NT2/D1 (cell line): ENCODE measurements around the gene GJD3.
"Not testable (repeated sequence)": the region's sequence is repeated elsewhere in the genome, so short reads cannot be mapped to it uniquely, and the experiment has no call there.

Experiments
- YY1 ChIP-seq: IDR thresholded peaks from 2 replicates; pipeline ENCODE4 v1.6.1; 2011; ENCODE audit not compliant: insufficient read length, insufficient read depth
- ZNF274 ChIP-seq: IDR thresholded peaks from 2 replicates; pipeline ENCODE4 v1.6.1; 2011; ENCODE audit warnings: mild to moderate bottlenecking, low read depth, low read length

GRCh38 chr17:40367728-40368127, 3.2 kb upstream of the GJD3 start:
- not testable (repeated sequence) for TF ChIP-seq YY1, ZNF274
